HG02852 (cell line): Measurements from ENCODE around the gene ICE1.
A peak's percentile ranks its signal among the peaks of the same experiment; 100 is the strongest.
"Not testable (repeated sequence)": the region's sequence is repeated elsewhere in the genome, so short reads cannot be mapped to it uniquely, and the experiment has no call there.

Source experiments
- ATAC-seq: cut with Tn5 transposase; IDR thresholded peaks from one replicate; pipeline ENCODE4 v1.9.1; 2021; ENCODE audit warnings: mild to moderate bottlenecking, moderate library complexity; ENCODE audit not compliant: unreplicated experiment

Gene ICE1

GRCh38 chr5:5395093-5395492 lies 27.4 kb upstream of the ICE1 start:
- ATAC-seq, result not testable (repeated sequence)

DNA sequence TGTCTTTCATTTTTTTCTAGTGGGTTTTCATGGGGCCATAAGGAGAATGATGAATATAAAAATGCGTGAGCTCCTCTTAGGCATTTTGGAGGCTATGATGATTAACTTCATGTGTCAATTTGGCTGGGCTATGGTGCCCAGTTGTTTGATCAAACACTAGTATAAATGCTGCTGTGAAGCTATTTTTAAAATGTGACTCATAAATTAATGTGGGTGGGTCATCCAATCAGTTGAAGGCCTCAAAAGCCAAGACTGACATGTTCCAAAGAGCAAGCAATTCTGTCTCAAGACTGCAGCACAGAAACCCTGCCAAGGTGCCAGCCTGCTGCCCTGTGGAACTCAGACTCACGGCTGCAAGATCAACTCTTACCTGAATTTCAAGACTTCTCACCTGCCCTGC lies 24.4 kb upstream of the ICE1 start:
- no peak for ATAC-seq

DNA sequence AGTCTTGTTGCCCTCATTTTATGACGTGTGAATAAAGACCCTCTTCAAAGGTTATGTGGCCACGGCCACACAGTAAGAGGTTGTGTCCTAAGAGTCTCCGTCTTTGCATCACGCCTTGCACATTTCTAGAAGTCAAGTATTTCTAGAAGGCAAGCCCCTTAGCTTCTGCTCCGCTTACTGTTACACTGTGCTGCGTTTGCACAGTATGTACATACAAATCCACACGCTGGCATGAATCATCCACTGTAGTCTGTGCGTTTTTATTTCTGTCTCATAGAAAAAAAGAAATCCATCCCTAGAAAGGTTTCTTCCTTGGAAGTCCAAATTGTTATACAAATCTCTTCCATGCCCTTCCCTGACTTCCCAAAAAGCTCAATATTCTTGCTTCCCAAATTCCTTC lies 21.4 kb upstream of the ICE1 start:
- no peak for ATAC-seq

GRCh38 chr5:5403741-5404140 lies 18.7 kb upstream of the ICE1 start:
- no peak for ATAC-seq

GRCh38 chr5:5404381-5404780 lies 18.1 kb upstream of the ICE1 start:
- no peak for ATAC-seq

DNA sequence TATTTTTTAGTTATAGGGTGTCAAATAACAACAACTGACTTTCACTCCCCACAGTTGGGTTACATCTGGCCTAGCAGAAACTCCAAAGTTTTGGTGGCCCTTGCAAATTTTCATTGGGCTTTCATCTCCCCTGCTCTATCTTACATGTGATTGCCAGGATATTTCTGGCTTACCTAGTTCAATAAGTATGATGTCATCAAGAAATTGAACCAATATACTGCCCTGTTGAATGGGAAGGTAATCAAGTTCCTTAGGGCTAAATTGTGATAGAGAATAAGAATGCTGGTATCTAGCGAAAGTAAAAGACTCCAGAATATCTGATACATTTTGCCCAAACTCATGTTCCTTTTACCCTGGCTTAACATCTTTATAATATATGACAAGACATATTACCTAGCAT lies 17.0 kb upstream of the ICE1 start:
- no peak for ATAC-seq

DNA sequence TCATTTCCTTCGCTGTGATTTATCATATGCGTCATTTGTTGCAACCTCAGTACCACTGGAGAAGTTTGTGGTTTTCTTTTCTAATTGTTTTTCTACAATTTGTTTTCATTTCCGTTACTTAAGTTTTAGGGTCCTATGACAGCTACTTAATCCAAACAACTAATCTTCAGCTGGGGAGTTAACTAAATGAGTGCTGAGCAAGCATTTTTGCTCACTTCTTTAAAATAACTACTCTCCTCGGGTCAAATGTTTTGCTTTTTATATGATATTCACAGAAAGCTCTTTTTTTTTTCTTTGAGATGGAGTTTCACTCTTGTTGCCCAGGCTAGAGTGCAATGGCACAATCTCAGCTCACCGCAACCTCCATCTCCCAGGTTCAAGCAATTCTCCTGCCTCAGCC lies 14.6 kb upstream of the ICE1 start:
- ATAC-seq, result no peak

- ATAC-seq, result no peak
Observed at GRCh38 chr5:5409151-5409810, 13.2 kb upstream of the ICE1 start.

GRCh38 chr5:5413856-5414255 lies 8.6 kb upstream of the ICE1 start:
- not testable (repeated sequence) for ATAC-seq

DNA sequence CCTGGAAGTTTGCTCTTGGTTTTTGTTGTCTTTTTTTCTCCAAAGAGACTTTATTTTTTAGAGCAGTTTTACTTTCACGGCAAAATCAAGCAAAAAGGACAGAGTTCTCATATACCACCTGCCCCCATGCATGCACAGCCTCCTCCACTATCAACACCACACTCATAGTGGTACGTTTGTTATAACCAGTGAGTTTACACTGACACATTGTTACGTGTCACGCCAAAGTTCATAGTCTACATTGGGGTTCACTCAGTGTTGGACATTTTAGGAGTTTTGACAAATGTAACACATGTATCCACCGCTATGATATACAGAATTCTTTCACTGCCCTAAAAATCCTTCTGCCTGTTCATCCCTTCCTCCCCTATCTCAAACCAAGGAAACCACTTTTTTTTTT lies 7.5 kb upstream of the ICE1 start:
- ATAC-seq, result no peak

- no peak for ATAC-seq
Observed at GRCh38 chr5:5416733-5417132, 5.7 kb upstream of the ICE1 start.

DNA sequence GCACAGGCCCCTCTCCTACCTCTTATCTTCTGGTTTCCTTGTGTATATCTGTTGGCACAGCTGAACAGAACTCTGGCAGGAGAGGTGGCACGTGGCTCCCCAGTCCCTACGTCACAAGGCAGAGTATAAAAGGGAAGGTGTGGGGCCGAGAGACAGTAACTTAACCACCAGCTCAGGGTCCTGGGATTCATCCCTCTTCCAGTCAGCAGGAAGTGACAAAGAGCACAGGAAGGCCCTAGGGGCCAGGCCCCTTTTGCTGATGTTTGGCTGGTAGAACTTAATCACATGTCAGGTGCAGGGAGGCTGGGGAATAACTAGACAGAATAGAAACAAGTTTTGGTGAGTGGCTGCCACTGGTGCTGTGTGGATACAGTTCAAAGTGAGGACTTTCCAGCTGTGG lies 4.5 kb upstream of the ICE1 start:
- no peak for ATAC-seq

GRCh38 chr5:5418764-5419163 lies 3.7 kb upstream of the ICE1 start:
- no peak for ATAC-seq

DNA sequence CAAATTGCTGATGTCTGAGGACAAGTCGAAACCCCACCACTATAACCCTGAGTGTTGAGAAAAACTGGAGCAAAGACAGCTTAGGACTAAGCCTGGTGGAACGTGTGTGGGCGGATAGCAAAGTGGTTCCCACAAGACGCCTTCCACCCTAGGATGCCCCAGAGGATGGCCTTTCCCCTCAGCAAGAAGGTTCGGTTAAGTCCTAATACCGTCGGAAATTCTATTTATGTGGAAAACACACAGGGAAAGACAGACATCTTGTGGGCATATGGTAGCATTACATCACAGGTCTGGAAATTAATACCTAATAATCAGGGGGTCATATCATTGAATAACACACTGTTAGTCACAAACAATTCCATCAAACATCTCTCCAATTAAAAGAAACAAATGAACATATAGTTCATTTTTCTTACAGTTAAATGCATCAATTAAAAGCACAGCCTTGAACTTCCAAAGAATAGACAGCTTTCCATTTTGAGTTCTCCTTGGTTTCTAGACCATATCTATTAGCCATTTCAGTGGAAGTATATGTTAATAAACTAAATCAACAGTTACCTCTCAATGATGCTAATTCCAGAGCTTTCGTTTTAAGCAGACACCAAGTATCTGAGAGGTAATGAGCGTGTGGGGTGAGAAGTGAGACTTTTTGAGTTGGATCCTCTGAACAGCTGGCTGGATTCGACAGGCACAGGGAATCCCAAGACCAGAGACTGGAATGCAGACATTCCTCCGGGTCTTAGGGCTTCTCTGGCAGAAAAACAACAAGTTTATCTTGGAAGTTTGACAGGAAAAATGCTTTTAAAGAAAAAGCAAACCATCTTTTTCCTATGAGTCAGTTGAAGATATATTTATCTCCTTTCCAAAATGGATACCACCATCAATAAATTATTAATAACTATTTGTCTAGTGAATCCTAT lies 2.9 kb upstream of the ICE1 start:
- no peak for ATAC-seq

GRCh38 chr5:5420251-5420650 lies 2.2 kb upstream of the ICE1 start:
- ATAC-seq, result no peak

- ATAC-seq, result peak; percentile 22
Observed at GRCh38 chr5:5421149-5421960, 1.1 kb upstream of the ICE1 start.

DNA sequence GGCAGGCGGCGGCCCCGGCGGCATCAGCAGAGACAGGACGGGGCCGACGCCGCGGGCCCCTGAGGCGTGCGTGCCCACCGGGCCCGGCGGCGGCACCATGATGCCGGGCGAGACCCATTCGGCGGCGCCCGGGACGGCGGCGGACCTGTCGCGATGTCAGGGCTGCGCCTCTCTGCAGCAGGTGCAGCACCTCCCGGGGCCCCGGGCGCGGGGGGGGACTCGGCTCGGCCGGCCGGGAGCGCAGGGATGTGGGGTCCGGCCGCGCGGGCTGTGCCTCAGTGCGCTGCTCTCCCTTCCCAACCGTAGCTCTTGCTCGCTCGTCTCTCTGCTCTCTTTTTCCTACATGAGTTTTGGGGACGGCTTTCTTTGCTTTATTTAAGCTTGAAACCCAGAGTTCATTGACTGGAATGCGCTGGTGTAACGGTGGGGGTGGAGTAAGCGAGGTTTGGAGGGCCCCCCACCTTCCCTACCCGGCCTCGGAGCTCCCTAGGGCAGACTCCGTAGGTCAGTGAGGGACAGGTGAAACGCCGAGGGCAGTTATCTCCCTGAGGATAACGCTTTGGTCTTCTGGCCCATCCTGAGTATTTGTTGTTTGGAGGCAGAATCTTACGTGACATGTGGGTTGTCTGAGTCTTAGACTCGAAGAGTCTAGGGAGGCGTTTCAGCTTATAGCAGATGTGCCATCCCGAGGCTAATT lies 490 bp downstream of the ICE1 start:
- ATAC-seq, result peak; percentile 6

- ATAC-seq, result no peak
Observed at GRCh38 chr5:5423586-5423985, 1.1 kb downstream of the ICE1 start.

GRCh38 chr5:5424736-5425135 lies 2.3 kb downstream of the ICE1 start:
- ATAC-seq, result no peak

GRCh38 chr5:5430136-5430535 lies 7.7 kb downstream of the ICE1 start:
- ATAC-seq, result no peak
